Muscle layer of duodenum (tissue), 2 donors: ENCODE measurements around the gene NEXMIF.
"Not testable (repeated sequence)": the region's sequence is repeated elsewhere in the genome, so short reads cannot be mapped to it uniquely, and the experiment has no call there.

Experiments
- H3K27ac ChIP-seq: one replicate; pipeline ENCODE4 v1.7.0; 2013; ENCODE audit warnings: mild to moderate bottlenecking, low read length
- H3K27me3 ChIP-seq: one replicate; pipeline ENCODE4 v1.7.0; 2013; ENCODE audit warnings: low read depth, mild to moderate bottlenecking, control low read depth, low read length
- H3K36me3 ChIP-seq, 2 donors: one replicate each; pipeline ENCODE4 v1.7.0; 2013; ENCODE audit warnings: low read length in 2 of 2, control low read depth in 1 of 2, mild to moderate bottlenecking in 1 of 2; ENCODE audit not compliant: insufficient read depth in 2 of 2, control insufficient read depth in 1 of 2
- H3K4me1 ChIP-seq, 2 donors: one replicate each; pipeline ENCODE4 v1.7.0; 2013; ENCODE audit warnings: low read length in 2 of 2, mild to moderate bottlenecking in 2 of 2, control low read depth in 1 of 2, moderate library complexity in 1 of 2; ENCODE audit not compliant: insufficient read depth in 2 of 2, control insufficient read depth in 1 of 2
- H3K4me3 ChIP-seq, 2 donors: one replicate each; pipeline ENCODE4 v1.7.0; 2013; ENCODE audit warnings: low read length in 2 of 2, low read depth in 1 of 2, mild to moderate bottlenecking in 1 of 2
- H3K9me3 ChIP-seq, 2 donors: one replicate each; pipeline ENCODE4 v1.7.0; 2013; ENCODE audit warnings: low read length in 2 of 2, control low read depth in 1 of 2, mild to moderate bottlenecking in 1 of 2; ENCODE audit not compliant: control insufficient read depth in 1 of 2
- donor health status: healthy.

NEXMIF gene

DNA sequence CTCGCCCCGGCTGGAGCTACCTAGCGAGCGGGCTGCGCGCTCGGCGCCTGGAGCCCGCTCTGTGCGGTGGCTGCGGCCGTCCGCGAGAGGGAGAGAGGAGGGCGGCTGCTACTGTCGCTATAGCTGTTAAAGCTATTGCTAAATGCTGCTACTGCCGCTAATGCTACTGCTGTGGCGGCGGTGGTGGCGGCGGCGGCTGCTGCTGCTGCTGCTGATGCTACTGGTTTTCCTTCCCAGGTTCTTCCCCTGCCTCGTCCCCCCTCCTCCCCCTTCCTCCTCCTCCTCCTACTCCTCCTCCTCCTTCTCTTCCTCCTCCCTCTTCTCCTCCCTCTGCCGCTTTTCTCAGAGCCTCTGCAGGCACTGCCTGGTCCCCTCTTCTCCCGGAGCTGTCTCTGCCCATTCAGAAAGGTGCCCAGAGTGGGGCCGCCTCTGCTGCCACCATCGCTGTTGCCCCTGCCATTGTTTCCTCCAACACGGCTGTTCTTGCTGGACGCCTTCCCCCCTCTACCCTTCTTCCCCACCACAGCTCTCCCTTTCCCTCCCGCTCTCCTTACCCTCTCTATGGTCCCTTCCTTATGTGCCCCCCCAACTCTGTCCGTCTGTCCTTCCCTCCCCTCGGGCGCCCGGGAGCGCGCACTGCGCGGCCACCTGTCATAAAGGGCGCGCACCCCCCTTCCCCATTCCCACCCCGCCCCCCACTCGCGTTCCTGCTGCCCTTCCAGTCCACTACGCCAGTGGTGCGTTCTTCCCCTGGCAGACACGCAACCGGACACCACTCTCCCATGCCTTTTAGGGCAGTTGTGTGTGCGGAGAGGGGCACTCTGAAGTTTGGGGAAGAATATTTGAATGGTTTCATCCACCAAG lies at the start of gene NEXMIF:
Gene NEXMIF (minus strand): TSS at position 228 of the 864 bp plus-strand sequence.
- Histone ChIP-seq H3K9me3 (no peaks in the 10 kb centered on the region), H3K4me1 (peaks cover 0 to 4% of the 10 kb centered on the region in 2 donors), H3K27ac (no peak within 1 kb of the TSS), H3K36me3 (no peaks in the 10 kb centered on the region), H3K27me3 (no peaks in the 10 kb centered on the region), H3K4me3 (peak within 1 kb of the TSS; percentile 39 to 69)

DNA sequence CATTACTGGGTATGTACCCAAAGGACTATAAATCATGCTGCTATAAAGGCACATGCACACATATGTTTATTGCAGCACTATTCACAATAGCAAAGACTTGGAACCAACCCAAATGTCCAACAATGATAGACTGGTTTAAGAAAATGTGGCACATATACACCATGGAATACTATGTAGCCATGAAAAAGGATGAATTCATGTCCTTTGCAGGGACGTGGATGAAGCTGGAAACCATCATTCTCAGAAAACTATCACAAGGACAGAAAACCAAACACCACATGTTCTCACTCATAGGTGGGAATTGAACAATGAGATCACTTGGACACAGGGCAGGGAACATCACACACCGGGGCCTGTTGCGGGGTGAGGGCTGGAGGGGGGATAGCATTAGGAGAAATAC lies 36.7 kb upstream of the NEXMIF start:
- not testable (repeated sequence) for H3K4me3 ChIP-seq, H3K27me3 ChIP-seq, H3K9me3 ChIP-seq, H3K27ac ChIP-seq, H3K36me3 ChIP-seq, H3K4me1 ChIP-seq

DNA sequence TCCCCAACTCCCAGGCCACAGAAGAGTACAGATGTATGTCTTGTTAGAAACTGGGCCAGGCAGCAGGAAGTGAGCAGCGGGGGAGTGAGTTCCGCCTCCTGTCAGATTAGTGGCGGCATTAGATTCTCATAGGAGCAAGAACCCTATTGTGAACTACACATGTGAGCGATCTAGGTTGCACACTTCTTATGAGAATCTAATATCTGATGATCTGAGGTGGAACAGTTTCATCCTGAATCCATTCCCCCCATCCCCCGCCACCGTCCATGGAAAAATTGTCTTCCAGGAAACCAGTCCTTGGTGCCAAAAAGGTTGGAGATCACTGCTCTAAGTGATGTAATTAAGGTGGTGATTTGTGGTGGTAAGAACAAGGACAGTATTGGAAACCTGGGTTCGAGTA lies 24.5 kb upstream of the NEXMIF start:
- H3K27ac ChIP-seq: no peak overlapping the region
- H3K4me1 ChIP-seq: no peaks in the 10 kb centered on the region
- H3K9me3 ChIP-seq: no peaks in the 10 kb centered on the region
- H3K4me3 ChIP-seq: no peak overlapping the region
- no peaks in the 10 kb centered on the region for H3K36me3 ChIP-seq
- H3K27me3 ChIP-seq: no peaks in the 10 kb centered on the region

DNA sequence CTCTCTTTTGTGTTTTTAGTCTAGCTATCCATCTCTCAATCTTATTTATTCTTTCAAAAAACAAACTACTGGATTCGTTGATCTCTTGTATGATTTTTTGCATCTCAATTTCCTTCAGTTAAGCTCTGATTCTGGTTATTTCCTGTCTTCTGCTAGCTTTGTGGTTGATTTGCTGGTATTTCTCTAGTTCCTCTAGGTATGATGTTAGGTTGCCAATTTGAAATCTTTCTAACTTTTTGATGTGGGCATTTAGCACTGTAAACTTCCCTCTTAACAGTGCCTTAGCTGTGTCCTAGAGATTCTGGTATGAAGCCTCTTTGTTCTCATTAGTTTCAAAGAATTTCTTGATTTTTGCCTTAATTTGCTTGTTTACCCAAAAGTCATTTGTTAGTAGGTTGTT lies 15.2 kb upstream of the NEXMIF start:
- H3K4me3 ChIP-seq: no peak overlapping the region
- no peak overlapping the region for H3K27ac ChIP-seq
- H3K9me3 ChIP-seq: no peaks in the 10 kb centered on the region
- H3K27me3 ChIP-seq: no peaks in the 10 kb centered on the region
- no peaks in the 10 kb centered on the region for H3K4me1 ChIP-seq
- H3K36me3 ChIP-seq: no peaks in the 10 kb centered on the region

DNA sequence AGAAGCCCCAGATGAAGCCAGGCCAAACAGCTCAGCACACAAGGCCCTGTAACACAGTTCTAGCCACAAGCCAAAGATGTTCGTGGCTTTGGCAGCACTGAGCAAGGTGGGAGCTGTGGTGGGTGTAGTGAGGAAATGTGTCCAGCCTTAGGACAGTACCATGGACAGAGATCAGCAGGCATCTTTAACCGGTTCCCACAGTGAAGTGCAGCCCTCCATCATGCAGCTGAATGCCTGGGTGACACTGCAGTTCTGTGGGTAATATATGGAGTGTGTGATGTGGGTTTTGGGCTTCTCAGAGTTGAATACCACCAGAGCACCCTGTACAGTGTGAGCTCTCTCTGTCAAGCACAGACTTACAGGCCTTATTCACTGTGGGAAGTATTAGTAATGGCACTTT lies 6.0 kb upstream of the NEXMIF start:
- H3K4me1 ChIP-seq: no peaks in the 10 kb centered on the region
- no peak overlapping the region for H3K27ac ChIP-seq
- H3K27me3 ChIP-seq: no peaks in the 10 kb centered on the region
- no peak overlapping the region for H3K4me3 ChIP-seq
- no peaks in the 10 kb centered on the region for H3K36me3 ChIP-seq
- no peaks in the 10 kb centered on the region for H3K9me3 ChIP-seq

DNA sequence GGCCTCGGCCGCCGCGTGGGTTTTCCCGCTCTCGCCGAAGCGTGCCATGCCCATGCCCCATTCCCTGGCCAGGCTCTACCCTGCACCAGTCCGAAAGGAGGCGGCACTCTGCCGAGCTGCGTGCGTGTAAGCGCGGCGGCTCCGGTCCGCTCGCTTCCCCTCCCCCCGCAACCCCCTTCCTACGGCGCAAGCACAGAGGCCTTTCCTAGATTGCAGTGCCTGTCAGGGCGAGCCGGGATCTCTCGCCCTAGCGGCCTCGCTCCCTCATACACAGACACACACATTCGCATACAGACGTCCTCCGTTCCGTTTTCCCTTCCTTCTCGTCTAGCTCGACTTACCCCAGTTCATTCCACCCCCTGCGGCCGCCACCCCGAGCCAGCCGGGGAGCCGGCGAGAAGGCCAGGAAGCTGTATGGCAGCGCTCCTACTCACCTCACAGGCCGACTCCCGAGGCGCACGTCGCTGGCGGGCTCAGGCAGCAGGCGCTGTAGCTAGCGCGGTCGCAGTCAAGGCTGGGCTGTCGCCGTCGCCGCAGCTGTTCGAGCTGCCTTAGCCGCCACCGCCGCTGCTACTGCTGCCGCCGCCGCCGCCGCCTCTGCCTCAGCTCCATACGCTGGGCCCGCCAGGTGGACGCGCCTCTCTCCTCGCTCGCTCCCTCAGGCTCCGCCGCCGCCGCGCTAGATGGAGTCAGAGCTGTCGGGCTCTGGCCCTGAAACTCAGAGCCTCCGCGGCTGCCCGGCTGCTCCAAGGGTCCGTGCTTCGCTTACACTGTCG lies 615 bp downstream of the NEXMIF start:
- Histone ChIP-seq H3K36me3 (no peaks in the 10 kb centered on the region), H3K27me3 (no peaks in the 10 kb centered on the region), H3K27ac (no peak overlapping the region), H3K4me1 (peaks cover 0 to 4% of the 10 kb centered on the region in 2 donors), H3K9me3 (no peaks in the 10 kb centered on the region), H3K4me3 (peak overlapping the region; percentile 39 to 69)

DNA sequence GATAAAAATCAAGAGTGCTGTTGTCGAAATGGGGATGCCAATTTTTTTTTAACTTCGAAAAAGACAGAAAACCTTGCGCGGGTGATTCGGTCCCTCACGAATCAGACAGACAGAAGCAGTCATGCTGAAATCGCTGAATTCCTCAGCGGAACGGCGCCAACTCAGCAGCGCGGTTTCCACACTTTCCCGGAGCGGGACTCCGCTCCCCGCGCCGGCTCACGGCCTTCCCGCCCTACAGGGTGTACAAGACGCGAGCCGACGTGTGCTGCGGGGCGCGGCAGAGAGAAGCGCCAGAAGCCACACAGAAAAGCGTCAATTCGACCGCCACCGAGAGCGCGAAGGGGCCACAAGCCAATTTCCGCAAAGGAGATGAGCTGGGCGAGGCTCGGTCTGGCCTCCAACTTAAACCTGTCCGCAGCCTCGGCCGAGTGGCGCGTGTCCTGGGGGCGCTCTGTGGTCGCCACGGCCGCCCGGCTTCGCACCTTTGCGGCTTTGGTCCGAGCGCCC lies 1.3 kb downstream of the NEXMIF start:
- no peak overlapping the region for H3K27ac ChIP-seq
- H3K4me3 ChIP-seq: peak overlapping the region; percentile 39 to 69
- no peaks in the 10 kb centered on the region for H3K36me3 ChIP-seq
- peaks cover 0 to 4% of the 10 kb centered on the region in 2 donors for H3K4me1 ChIP-seq
- no peaks in the 10 kb centered on the region for H3K27me3 ChIP-seq
- no peaks in the 10 kb centered on the region for H3K9me3 ChIP-seq

DNA sequence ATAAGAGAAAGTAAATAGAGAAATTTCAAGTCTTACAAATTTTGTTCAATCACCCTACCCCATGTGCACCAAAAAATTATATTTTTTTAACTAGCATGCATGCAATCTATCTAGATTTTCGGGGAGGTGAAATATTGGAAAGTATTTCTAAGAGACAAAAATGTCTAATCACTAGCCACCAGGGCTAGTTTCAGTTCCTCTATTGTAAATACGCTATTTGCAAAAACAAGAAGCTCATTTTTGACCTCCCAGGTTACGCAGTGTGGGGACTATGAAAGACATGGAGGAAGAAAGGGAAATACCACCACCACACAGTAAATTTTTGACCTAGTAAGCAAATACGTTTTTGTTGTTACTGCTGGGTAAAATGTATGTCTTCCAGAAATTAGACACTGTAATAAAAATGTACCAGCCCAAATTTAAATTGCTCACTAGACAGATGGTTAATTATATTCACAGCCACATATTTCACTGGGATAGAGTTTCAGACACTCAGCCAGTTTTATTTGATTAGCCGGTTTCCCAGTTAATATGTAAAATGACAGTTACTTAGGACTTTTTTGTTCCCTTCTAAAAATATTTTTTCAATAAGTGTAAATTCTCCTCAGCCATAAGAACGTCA lies 2.2 kb downstream of the NEXMIF start:
- Histone ChIP-seq H3K4me1 (peaks cover 0 to 4% of the 10 kb centered on the region in 2 donors), H3K27ac (no peak overlapping the region), H3K9me3 (no peaks in the 10 kb centered on the region), H3K4me3 (peak overlapping the region in 1 of 2 donors; percentile 69), H3K27me3 (no peaks in the 10 kb centered on the region), H3K36me3 (no peaks in the 10 kb centered on the region)

DNA sequence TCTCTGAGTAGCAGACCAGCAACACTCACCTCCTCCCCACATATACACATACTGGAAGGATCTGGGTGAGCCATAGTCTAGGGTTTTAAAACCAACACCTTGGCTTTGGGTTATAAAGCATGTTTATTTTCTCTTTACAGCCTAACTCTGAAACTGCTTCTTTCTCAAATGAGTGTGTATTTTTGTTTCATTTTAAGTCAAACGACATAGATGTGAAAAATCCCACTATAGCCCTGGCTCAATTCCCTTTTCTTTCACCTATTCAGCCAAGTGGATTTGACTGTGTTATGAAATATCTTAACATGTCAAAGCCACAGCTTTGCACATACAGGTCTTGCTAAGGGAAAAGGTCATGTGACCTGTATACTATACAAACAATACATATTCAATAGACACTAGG lies 13.8 kb downstream of the NEXMIF start:
- H3K9me3 ChIP-seq: no peaks in the 10 kb centered on the region
- no peak overlapping the region for H3K4me3 ChIP-seq
- H3K36me3 ChIP-seq: no peaks in the 10 kb centered on the region
- no peak overlapping the region for H3K27ac ChIP-seq
- no peaks in the 10 kb centered on the region for H3K27me3 ChIP-seq
- H3K4me1 ChIP-seq: peaks cover 0 to 3% of the 10 kb centered on the region in 2 donors

DNA sequence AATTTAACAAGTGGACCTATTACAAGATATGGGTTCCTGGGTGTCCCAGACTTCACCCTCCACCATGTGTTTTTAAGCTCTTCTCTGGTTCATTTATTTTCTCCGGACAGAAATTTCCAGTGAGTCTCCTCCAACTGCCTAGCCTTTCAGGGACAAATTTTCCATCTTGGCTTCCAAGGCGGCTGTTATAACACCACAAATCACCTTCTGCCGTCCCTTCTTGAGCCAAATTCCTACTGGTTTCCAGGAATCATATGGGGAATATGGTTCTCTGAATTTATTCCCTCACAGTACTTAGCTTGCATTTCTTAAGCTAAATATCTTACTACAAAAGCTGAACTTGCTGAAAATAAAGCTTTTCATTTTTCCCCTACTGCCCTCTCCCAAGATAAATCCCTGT lies 18.8 kb downstream of the NEXMIF start:
- Histone ChIP-seq H3K9me3 (no peaks in the 10 kb centered on the region), H3K36me3 (no peaks in the 10 kb centered on the region), H3K4me3 (no peak overlapping the region), H3K27ac (no peak overlapping the region), H3K27me3 (no peaks in the 10 kb centered on the region), H3K4me1 (peaks cover 0 to 3% of the 10 kb centered on the region in 2 donors)

DNA sequence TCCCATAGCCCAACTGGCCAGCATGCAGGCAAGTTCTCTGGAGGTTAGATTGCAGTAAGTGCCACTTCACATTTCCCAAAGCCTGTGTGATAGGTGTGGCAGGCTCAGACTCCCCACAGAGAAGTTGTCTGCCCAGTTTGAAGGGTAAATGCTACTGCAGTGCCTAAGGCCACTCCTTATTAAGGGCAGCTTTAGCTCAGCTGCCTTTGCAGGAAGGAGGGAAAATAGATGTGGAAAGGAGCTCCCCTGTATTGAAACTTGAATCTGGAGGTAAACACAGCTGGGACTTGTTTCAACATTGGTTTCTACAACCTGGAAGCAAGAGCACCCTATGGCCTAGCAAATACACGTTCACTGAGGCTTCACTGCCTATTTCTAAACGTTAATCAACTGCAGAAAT lies 22.4 kb downstream of the NEXMIF start:
- H3K4me3 ChIP-seq: no peak overlapping the region
- no peaks in the 10 kb centered on the region for H3K36me3 ChIP-seq
- H3K9me3 ChIP-seq: no peaks in the 10 kb centered on the region
- peaks cover 0 to 1% of the 10 kb centered on the region in 2 donors for H3K4me1 ChIP-seq
- H3K27me3 ChIP-seq: no peaks in the 10 kb centered on the region
- no peak overlapping the region for H3K27ac ChIP-seq
